ENCODE measurements around the gene MRGPRX1.
"Not testable (repeated sequence)": the region's sequence is repeated elsewhere in the genome, so short reads cannot be mapped to it uniquely, and the experiment has no call there.

DNA sequence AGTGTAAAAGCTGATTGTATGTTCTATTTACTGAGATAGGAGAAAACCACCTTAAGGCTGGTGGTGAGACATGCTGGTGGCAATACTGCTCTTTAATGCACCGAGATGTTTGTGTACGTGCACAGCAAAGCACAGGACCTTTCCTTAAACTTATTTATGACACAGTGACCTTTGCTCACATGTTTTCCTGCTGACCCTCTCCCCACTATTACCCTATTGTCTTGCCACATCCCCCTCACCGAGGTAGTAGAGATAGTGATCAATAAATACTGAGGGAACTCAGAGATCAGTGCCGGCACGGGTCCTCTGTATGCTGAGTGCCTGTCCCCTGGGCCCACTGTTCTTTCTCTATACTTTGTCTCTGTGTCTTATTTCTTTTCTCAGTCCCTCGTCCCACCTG, 38.6 kb downstream of the MRGPRX1 start:
- TF ChIP-seq, protein P1, sequence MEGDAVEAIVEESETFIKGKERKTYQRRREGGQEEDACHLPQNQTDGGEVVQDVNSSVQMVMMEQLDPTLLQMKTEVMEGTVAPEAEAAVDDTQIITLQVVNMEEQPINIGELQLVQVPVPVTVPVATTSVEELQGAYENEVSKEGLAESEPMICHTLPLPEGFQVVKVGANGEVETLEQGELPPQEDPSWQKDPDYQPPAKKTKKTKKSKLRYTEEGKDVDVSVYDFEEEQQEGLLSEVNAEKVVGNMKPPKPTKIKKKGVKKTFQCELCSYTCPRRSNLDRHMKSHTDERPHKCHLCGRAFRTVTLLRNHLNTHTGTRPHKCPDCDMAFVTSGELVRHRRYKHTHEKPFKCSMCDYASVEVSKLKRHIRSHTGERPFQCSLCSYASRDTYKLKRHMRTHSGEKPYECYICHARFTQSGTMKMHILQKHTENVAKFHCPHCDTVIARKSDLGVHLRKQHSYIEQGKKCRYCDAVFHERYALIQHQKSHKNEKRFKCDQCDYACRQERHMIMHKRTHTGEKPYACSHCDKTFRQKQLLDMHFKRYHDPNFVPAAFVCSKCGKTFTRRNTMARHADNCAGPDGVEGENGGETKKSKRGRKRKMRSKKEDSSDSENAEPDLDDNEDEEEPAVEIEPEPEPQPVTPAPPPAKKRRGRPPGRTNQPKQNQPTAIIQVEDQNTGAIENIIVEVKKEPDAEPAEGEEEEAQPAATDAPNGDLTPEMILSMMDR (IDR thresholded peaks at IDR 0.05), result not testable (repeated sequence)
- TF ChIP-seq POLR2A (IDR thresholded peaks at IDR 0.05), result not testable (repeated sequence)
